IMR-90 (cell line): ENCODE results near the gene ZDHHC19. TPM values are rescaled to one million over a fixed set of nuclear protein-coding genes. Genes with fewer than 3 reads are reported as not detected.
A peak's percentile ranks its signal among the peaks of the same experiment; 100 is the strongest.

Source experiments
- ATAC-seq: fragments of 200-7000 bp; cut with Tn5 transposase; 2 replicates; pipeline ENCODE4 v1.9.1; 2020; ENCODE audit warnings: low read depth, mild to moderate bottlenecking, moderate library complexity
- BruUV-seq: library from RNA; stranded (reverse); fragments of 400-500 nt; replicated peaks from 2 replicates; lab custom pipeline; 2021; lab: Mats Ljungman, UMichigan
- CTCF ChIA-PET: fragments of 300-600 bp; formaldehyde crosslinking; extraction: SDS; loops from one replicate; lab custom pipeline; 2021; ENCODE audit warnings: antibody characterized with exemption; lab: Yijun Ruan, JAX
- POLR2A ChIA-PET: fragments of 300-600 bp; sonication (Branson Sonifier 250); formaldehyde crosslinking; loops from one replicate; lab custom pipeline; 2022; ENCODE audit warnings: antibody characterized with exemption; ENCODE audit not compliant: unreplicated experiment; lab: Charles Lee
- DNase-seq: peaks from one replicate; pipeline ENCODE4 v3.0.0; 2013
- H2AFZ ChIP-seq: replicated peaks from 2 replicates; pipeline ENCODE3; 2013; ENCODE audit warnings: low read length, mild to moderate bottlenecking; ENCODE audit not compliant: poor library complexity
- H2AK5ac ChIP-seq: 2 replicates; pipeline ENCODE4 v1.6.1; 2013; ENCODE audit warnings: low read depth, low read length, inconsistent platforms
- H2AK9ac ChIP-seq: replicated peaks from 2 replicates; pipeline ENCODE3; 2013; ENCODE audit warnings: mild to moderate bottlenecking, low read depth, low read length, moderate library complexity; ENCODE audit not compliant: poor library complexity
- H2BK120ac ChIP-seq: 2 replicates; pipeline ENCODE4 v1.6.1; 2013; ENCODE audit warnings: low read depth, low read length, inconsistent platforms
- H2BK15ac ChIP-seq: 3 replicates; pipeline ENCODE4 v1.6.1; 2013; ENCODE audit warnings: low read depth, low read length, inconsistent platforms
- H2BK20ac ChIP-seq: 2 replicates; pipeline ENCODE4 v1.6.1; 2013; ENCODE audit warnings: low read depth, mild to moderate bottlenecking, inconsistent platforms, low read length, moderate library complexity
- H2BK5ac ChIP-seq: 2 replicates; pipeline ENCODE4 v1.6.1; 2013; ENCODE audit warnings: mild to moderate bottlenecking, low read depth, low read length, inconsistent platforms; ENCODE audit not compliant: poor library complexity, severe bottlenecking
- H3K14ac ChIP-seq: replicated peaks from 2 replicates; pipeline ENCODE4 v1.6.1; 2013; ENCODE audit warnings: low read depth, low read length, inconsistent platforms
- H3K18ac ChIP-seq: 2 replicates; pipeline ENCODE4 v1.6.1; 2013; ENCODE audit warnings: low read depth, low read length, control low read depth
- H3K23ac ChIP-seq: 2 replicates; pipeline ENCODE4 v1.6.1; 2013; ENCODE audit warnings: low read depth, low read length, inconsistent platforms
- H3K27ac ChIP-seq: 2 replicates; pipeline ENCODE4 v1.5.1; 2013; ENCODE audit warnings: mild to moderate bottlenecking, control low read depth, low read length; ENCODE audit not compliant: insufficient read depth
- H3K27me3 ChIP-seq: 2 replicates; pipeline ENCODE4 v1.6.1; 2013; ENCODE audit warnings: low read length; ENCODE audit not compliant: control insufficient read depth, insufficient read depth
- H3K36me3 ChIP-seq: 2 replicates; pipeline ENCODE4 v1.6.1; 2013; ENCODE audit warnings: low read length, mixed read lengths; ENCODE audit not compliant: control insufficient read depth, insufficient read depth
- H3K4ac ChIP-seq: 2 replicates; pipeline ENCODE4 v1.6.1; 2013; ENCODE audit warnings: low read depth, low read length, inconsistent platforms
- H3K4me1 ChIP-seq: 2 replicates; pipeline ENCODE4 v1.6.1; 2013; ENCODE audit warnings: low read length, mixed read lengths; ENCODE audit not compliant: control insufficient read depth, insufficient read depth
- H3K4me2 ChIP-seq: 2 replicates; pipeline ENCODE4 v1.6.1; 2013; ENCODE audit warnings: low read depth, mild to moderate bottlenecking, control low read depth, low read length, moderate library complexity
- H3K4me3 ChIP-seq: 2 replicates; pipeline ENCODE4 v1.5.1; 2013; ENCODE audit warnings: low read depth, mild to moderate bottlenecking, control low read depth, low read length, moderate library complexity; ENCODE audit not compliant: insufficient read depth
- H3K56ac ChIP-seq: 2 replicates; pipeline ENCODE4 v1.6.1; 2013; ENCODE audit warnings: low read length, inconsistent platforms; ENCODE audit not compliant: insufficient read depth; ENCODE audit errors: extremely low read depth
- H3K79me1 ChIP-seq, 2 experiments: 2 replicates each; pipeline ENCODE4 v1.6.1; 2013; ENCODE audit warnings: low read length in 2 of 2, inconsistent platforms in 1 of 2, low read depth in 1 of 2
- H3K9ac ChIP-seq: 2 replicates; pipeline ENCODE4 v1.6.1; 2013; ENCODE audit warnings: low read depth, low read length, control low read depth
- H3K9me1 ChIP-seq: 2 replicates; pipeline ENCODE4 v1.6.1; 2013; ENCODE audit warnings: low read length, inconsistent platforms; ENCODE audit not compliant: insufficient read depth
- H3K9me3 ChIP-seq: 2 replicates; pipeline ENCODE4 v1.6.1; 2013; ENCODE audit warnings: low read length; ENCODE audit not compliant: control insufficient read depth, insufficient read depth
- H4K20me1 ChIP-seq: 2 replicates; pipeline ENCODE4 v1.6.1; 2013; ENCODE audit warnings: low read length, inconsistent platforms; ENCODE audit not compliant: insufficient read depth
- H4K5ac ChIP-seq: 2 replicates; pipeline ENCODE4 v1.6.1; 2013; ENCODE audit warnings: mild to moderate bottlenecking, low read depth, low read length, control low read depth
- H4K8ac ChIP-seq, 2 experiments: 2 replicates each; pipeline ENCODE4 v1.6.1; 2013; ENCODE audit warnings: low read depth in 2 of 2, low read length in 2 of 2, control low read depth in 1 of 2, inconsistent platforms in 1 of 2
- H4K91ac ChIP-seq: 2 replicates; pipeline ENCODE4 v1.6.1; 2013; ENCODE audit warnings: low read depth, low read length, inconsistent platforms; ENCODE audit not compliant: insufficient read depth
- BHLHE40 ChIP-seq: fragments of 150-350 bp; IDR thresholded peaks from 2 replicates; pipeline ENCODE4 v1.6.1; 2016; ENCODE audit warnings: mild to moderate bottlenecking, low read depth, low read length
- CEBPB ChIP-seq: IDR thresholded peaks from 2 replicates; pipeline ENCODE4 v1.6.1; 2012; ENCODE audit warnings: low read depth, low read length, improper control_type of control experiment
- MAFK ChIP-seq: IDR thresholded peaks from 2 replicates; pipeline ENCODE4 v1.6.1; 2012; ENCODE audit warnings: low read depth, low read length, improper control_type of control experiment
- MXI1 ChIP-seq: IDR thresholded peaks from 2 replicates; pipeline ENCODE4 v1.6.1; 2012; ENCODE audit warnings: low read depth, mild to moderate bottlenecking, low read length, moderate library complexity, borderline replicate concordance
- NFE2L2 ChIP-seq: fragments of 150-350 bp; IDR thresholded peaks from 2 replicates; pipeline ENCODE4 v1.6.1; 2016; ENCODE audit warnings: low read depth, mild to moderate bottlenecking, low read length
- POLR2A ChIP-seq: IDR thresholded peaks from 2 replicates; pipeline ENCODE4 v1.6.1; 2012; ENCODE audit warnings: mild to moderate bottlenecking, low read depth, low read length
- RAD21 ChIP-seq: IDR thresholded peaks from 2 replicates; pipeline ENCODE4 v1.6.1; 2012; ENCODE audit warnings: low read length, improper control_type of control experiment
- RFX5 ChIP-seq: IDR thresholded peaks from 2 replicates; pipeline ENCODE4 v1.8.0; 2012; ENCODE audit warnings: low read depth, mild to moderate bottlenecking, low read length, moderate library complexity
- SMC3 ChIP-seq: fragments of 150-350 bp; IDR thresholded peaks from 2 replicates; pipeline ENCODE4 v1.6.1; 2016; ENCODE audit warnings: low read depth, mild to moderate bottlenecking, antibody characterized with exemption, low read length, moderate library complexity
- USF2 ChIP-seq: fragments of 150-350 bp; IDR thresholded peaks from 2 replicates; pipeline ENCODE4 v1.6.1; 2017; ENCODE audit warnings: mild to moderate bottlenecking, antibody characterized with exemption, low read length, low read depth
- whole genome bisulfite sequencing, 2 experiments: methylation state at CpG; one replicate each; pipeline versions ENCODE4 v1.1.5 to v1.1.7; 2013; ENCODE audit warnings: missing lambda C conversion rate in 2 of 2; ENCODE audit not compliant: insufficient read length in 1 of 2; ENCODE audit errors: extremely low coverage in 2 of 2; 5-methylcytosine and 5-hydroxymethylcytosine counted together
- dilution Hi-C: fragments of 300-500 bp; cut with HindIII; formaldehyde crosslinking; loops from one replicate; pipeline ENCODE4 v1.14.3; 2018; ENCODE audit warnings: low sequenced_read_pairs; ENCODE audit not compliant: unreplicated experiment
- in situ Hi-C: fragments of 300-500 bp; cut with MboI; formaldehyde crosslinking; loops from 3 replicates; pipeline ENCODE4 v1.14.3; 2019; ENCODE audit warnings: low sequenced_read_pairs, inconsistent platforms, mixed read lengths
- intact Hi-C: fragments of 100-400 bp; cut with micrococcal nuclease; formaldehyde crosslinking; loops from 2 replicates; pipeline ENCODE4 v1.10.0; 2022
- polyA plus RNA-seq, 3 experiments: library from polyadenylated mRNA; depleted of rRNA; stranded (reverse); fragments of >200 nt; gene quantifications; 2 replicates each; pipeline ENCODE4 v1.2.3, GENCODE V29; 2012; ENCODE audit warnings: low replicate concordance in 1 of 3
- total RNA-seq: library from RNA; depleted of rRNA; stranded (reverse); fragments of >200 nt; gene quantifications from 2 replicates; pipeline ENCODE4 v1.2.3, GENCODE V29; 2012
- TF ChIP-seq, protein P1 (sequence below): conservative IDR thresholded peaks from 2 replicates; pipeline ENCODE4 v1.5.1; 2012; ENCODE audit warnings: mild to moderate bottlenecking, low read depth, low read length, improper control_type of control experiment

Gene ZDHHC19
- total and polyA plus RNA-seq, 2 of the 4 experiments (the other 2 are of a cell fraction), result 0.09 TPM; not detected in 1

DNA sequence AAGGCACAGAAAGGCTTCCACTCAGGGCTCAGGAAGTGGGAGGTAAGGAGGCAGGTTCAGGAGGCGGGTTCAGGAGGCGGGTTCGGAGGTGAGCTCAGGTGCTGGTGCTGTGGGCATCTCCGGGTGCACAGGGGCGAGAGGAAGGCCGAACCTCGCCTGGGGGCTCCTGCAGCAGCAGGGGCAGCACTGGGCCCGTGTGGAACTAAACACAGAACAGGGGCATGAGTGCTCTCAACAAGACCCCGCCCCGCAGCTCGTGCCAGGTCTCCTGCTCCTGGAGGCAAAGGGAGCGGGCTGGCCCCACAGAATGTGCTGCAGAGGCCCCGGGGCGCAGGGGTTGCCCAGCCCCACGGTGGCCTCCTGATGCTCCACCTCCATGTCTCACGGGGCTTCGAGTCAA is 13.7 kb downstream of the ZDHHC19 start:
- TF ChIP-seq, protein P1, sequence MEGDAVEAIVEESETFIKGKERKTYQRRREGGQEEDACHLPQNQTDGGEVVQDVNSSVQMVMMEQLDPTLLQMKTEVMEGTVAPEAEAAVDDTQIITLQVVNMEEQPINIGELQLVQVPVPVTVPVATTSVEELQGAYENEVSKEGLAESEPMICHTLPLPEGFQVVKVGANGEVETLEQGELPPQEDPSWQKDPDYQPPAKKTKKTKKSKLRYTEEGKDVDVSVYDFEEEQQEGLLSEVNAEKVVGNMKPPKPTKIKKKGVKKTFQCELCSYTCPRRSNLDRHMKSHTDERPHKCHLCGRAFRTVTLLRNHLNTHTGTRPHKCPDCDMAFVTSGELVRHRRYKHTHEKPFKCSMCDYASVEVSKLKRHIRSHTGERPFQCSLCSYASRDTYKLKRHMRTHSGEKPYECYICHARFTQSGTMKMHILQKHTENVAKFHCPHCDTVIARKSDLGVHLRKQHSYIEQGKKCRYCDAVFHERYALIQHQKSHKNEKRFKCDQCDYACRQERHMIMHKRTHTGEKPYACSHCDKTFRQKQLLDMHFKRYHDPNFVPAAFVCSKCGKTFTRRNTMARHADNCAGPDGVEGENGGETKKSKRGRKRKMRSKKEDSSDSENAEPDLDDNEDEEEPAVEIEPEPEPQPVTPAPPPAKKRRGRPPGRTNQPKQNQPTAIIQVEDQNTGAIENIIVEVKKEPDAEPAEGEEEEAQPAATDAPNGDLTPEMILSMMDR, result no peak
- no peak for TF ChIP-seq NFE2L2
- no peak for TF ChIP-seq RAD21
- no peak for TF ChIP-seq CEBPB
- no peak for TF ChIP-seq MXI1
- TF ChIP-seq USF2, result no peak
- no peak for TF ChIP-seq SMC3
- TF ChIP-seq RFX5, result no peak
- TF ChIP-seq POLR2A, result no peak
- no peak for TF ChIP-seq MAFK
- no peak for TF ChIP-seq BHLHE40
- Histone ChIP-seq H3K18ac (no peak overlapping the region), H3K27me3 (no peaks in the 10 kb centered on the region), H3K9me3 (no peaks in the 10 kb centered on the region), H3K4me2 (no peak overlapping the region), H3K14ac (no peak overlapping the region), H3K9ac (no peak overlapping the region), H3K27ac (no peak overlapping the region), H4K5ac (no peak overlapping the region), H3K56ac (no peak overlapping the region), H4K8ac (no peak overlapping the region), H3K4ac (no peak overlapping the region), H3K4me1 (no peaks in the 10 kb centered on the region), H3K4me3 (no peak overlapping the region), H4K20me1 (no peaks in the 10 kb centered on the region), H3K36me3 (no peaks in the 10 kb centered on the region), H2BK15ac (no peak overlapping the region), H4K91ac (no peak overlapping the region), H2BK5ac (no peak overlapping the region), H2AFZ (no peak overlapping the region), H3K9me1 (no peaks in the 10 kb centered on the region), H2AK9ac (peak overlapping the region; percentile 42), H2BK20ac (no peak overlapping the region), H3K23ac (no peak overlapping the region), H3K79me1 (no peaks in the 10 kb centered on the region), H2BK120ac (no peak overlapping the region), H2AK5ac (no peak overlapping the region)
- intact Hi-C loops (loop anchor here (5.0 kb wide), 1 partner anchor 345 kb away; no protein-coding TSS in a partner anchor), in situ Hi-C loops (no loop called here), dilution Hi-C loops (loop anchor here (25.0 kb wide), 1 partner anchor 135 kb away; no protein-coding TSS in a partner anchor)
- 84% methylated on average over 10 of the region's 17 CpGs; no CpG with 5 or more reads in 1 of the 2 experiments for WGBS, 2 experiments
- no TSS peak for BruUV-seq
- POLR2A ChIA-PET, result no interaction called here
- CTCF ChIA-PET, result interaction anchor here (0.8 to 1.5 kb wide), 2 partner anchors 41 to 125 kb away, joined by 3 to 4 read pairs; no protein-coding TSS in a partner anchor
- ATAC-seq (no peak), DNase-seq (no peak)
